SK-N-MC (cell line): ENCODE measurements around the gene GLTPD2.
A peak's percentile ranks its signal among the peaks of the same experiment; 100 is the strongest.

ENCODE experiments used
- DNase-seq: peaks from one replicate; pipeline ENCODE4 v3.0.0-alpha.2; 2011; ENCODE audit warnings: low read depth, low spot score
- H3K27ac ChIP-seq: fragments of 200-600 bp; sonication (generic); 2 replicates; pipeline ENCODE4 v1.5.1; 2016; ENCODE audit warnings: mixed run types
- H3K36me3 ChIP-seq: fragments of 200-600 bp; sonication (generic); 2 replicates; pipeline ENCODE4 v1.6.1; 2017; ENCODE audit warnings: antibody characterized with exemption, low read length, mixed read lengths; ENCODE audit not compliant: insufficient read depth
- H3K4me3 ChIP-seq: fragments of 200-600 bp; sonication (generic); 2 replicates; pipeline ENCODE4 v1.5.1; 2016
- H3K9ac ChIP-seq: fragments of 200-600 bp; sonication (generic); 2 replicates; pipeline ENCODE4 v1.8.0; 2017; ENCODE audit warnings: mixed run types, mixed read lengths; ENCODE audit not compliant: insufficient read length
- H3K9me3 ChIP-seq: fragments of 200-600 bp; sonication (generic); 2 replicates; pipeline ENCODE4 v1.6.1; 2017; ENCODE audit warnings: low read depth, mild to moderate bottlenecking, antibody characterized with exemption, low read length, moderate library complexity, mixed read lengths
- EZH2 ChIP-seq: fragments of 200-600 bp; sonication (generic); IDR thresholded peaks from one replicate; pipeline ENCODE4 v1.6.1; 2017; ENCODE audit warnings: antibody characterized with exemption
- FOXP2 ChIP-seq: optimal IDR thresholded peaks from 2 replicates; pipeline ENCODE3; 2011; ENCODE audit warnings: mild to moderate bottlenecking, moderate library complexity; ENCODE audit not compliant: insufficient read depth; ENCODE audit errors: extremely low read length, control extremely low read depth
- POLR2AphosphoS5 ChIP-seq: IDR thresholded peaks from 2 replicates; pipeline ENCODE4 v1.6.1; 2012; ENCODE audit warnings: mild to moderate bottlenecking, low read depth, low read length, borderline replicate concordance

Gene GLTPD2

DNA sequence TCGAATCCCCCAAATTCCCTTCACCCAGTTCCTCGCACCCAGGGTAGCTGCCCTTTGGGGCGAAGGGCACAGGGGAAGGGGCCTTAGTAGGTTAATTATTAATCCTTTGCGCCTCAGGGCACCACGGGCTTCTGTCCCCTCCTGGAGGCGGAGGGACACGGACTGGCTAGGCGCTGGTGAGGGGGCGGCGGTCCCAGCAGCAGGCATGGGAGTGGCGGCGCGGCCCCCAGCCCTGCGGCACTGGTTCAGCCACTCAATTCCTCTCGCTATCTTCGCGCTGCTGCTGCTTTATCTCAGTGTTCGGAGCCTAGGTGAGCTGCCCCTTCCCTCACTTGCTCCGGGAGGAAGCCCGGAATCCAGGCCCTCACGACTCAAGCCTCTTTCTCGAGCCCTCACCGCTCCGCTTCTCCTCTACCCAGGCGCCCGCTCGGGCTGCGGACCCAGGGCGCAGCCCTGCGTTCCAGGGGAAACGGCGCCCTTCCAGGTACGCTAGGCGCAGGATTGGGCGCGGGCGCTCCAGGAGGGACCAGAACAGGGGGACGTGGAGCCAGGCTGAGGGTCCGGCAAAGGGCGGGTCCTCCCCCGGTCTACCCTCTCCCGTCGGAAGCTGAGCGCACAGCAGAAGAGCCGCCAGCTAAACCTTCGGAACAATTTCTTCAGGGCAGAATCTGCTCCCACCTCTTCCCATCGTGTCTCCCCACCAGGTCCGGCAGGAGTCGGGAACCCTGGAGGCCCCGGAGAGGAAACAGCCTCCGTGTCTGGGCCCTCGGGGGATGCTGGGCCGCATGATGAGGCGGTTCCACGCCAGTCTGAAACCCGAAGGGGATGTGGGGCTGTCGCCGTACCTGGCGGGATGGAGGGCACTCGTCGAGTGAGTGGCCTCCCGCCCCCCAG lies at the start of gene GLTPD2:
TSS of gene GLTPD2 (plus strand) at position 158 of the 894 bp plus-strand sequence. CDS start at position 206, 48 bp downstream.
- H3K4me3 ChIP-seq = peak within 1 kb of the TSS; percentile 89
- H3K36me3 ChIP-seq = no peaks in the 10 kb centered on the region
- H3K9ac ChIP-seq = peak within 1 kb of the TSS; percentile 68
- no peak for TF ChIP-seq FOXP2
- no peak for TF ChIP-seq POLR2AphosphoS5
- TF ChIP-seq EZH2 = no peak
- no peak for DNase-seq
- H3K9me3 ChIP-seq = no peaks in the 10 kb centered on the region
- H3K27ac ChIP-seq = no peak within 1 kb of the TSS

DNA sequence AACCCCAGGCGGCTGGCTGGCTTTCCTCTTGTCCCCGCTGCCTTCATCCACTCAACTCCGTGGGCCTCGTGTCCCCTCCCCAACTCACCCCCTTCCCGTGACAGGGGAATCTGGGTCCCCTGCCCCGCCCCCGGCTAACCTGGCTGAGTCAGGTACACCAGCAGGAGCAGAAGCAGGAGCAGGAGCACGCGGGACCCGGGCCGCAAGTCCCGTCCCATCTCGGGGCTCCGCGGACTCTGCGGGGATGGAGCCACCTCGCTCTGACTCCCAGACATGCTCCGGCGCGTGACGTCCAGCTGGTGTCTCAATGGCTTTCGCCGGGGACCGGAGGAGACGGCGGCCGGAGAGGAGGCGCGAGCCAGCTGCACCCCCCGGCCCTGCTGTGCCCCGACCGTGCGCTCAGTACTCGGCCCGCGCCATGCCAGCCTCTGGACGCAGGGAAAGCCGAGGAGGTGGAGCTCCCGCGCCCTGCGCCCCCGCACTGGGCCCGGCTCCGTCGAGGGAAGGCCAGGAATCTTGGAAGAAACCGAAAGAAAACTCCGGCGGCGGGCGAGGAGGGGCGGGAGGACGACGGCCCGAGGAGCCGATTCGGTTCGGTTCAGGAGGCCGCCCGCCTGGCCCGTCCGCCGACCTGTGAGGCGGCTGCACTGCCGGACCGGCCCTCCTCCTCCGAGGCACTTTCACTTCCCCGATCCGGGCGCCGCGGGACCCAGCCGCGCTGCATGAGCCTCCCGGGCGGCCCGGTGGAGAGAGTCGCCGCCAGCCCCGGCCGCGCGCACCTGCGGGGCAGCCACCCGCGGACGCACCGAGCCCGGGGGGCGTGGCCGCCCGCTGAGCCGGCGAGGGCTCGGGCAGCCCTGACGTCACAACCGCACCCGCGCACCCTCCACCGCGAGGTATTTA lies 49.4 kb upstream of the GLTPD2 start, which contains the start of the genes CXCL16 and ZMYND15:
TSS of gene CXCL16 (minus strand) at position 807 of the 903 bp plus-strand sequence. CDS start at position 218, 589 bp downstream.
TSS of gene ZMYND15 (plus strand) at position 712 of the 903 bp plus-strand sequence. CDS start 716 bp downstream, outside the sequence.
- H3K9ac ChIP-seq = peak within 1 kb of the TSS; percentile 32
- H3K36me3 ChIP-seq = no peaks in the 10 kb centered on the region
- no peaks in the 10 kb centered on the region for H3K9me3 ChIP-seq
- no peak for DNase-seq
- TF ChIP-seq POLR2AphosphoS5 (no peak), EZH2 (no peak), FOXP2 (no peak)
- no peak within 1 kb of the TSS for H3K27ac ChIP-seq
- H3K4me3 ChIP-seq = peak within 1 kb of the TSS; percentile 76

GRCh38 chr17:4740025-4740351 lies 48.8 kb upstream of the GLTPD2 start:
- Histone ChIP-seq H3K36me3 (no peaks in the 10 kb centered on the region), H3K9ac (no peak overlapping the region), H3K9me3 (no peaks in the 10 kb centered on the region), H3K27ac (no peak overlapping the region), H3K4me3 (peak overlapping the region; percentile 76)
- no peak for TF ChIP-seq EZH2
- no peak for TF ChIP-seq POLR2AphosphoS5
- DNase-seq = no peak

DNA sequence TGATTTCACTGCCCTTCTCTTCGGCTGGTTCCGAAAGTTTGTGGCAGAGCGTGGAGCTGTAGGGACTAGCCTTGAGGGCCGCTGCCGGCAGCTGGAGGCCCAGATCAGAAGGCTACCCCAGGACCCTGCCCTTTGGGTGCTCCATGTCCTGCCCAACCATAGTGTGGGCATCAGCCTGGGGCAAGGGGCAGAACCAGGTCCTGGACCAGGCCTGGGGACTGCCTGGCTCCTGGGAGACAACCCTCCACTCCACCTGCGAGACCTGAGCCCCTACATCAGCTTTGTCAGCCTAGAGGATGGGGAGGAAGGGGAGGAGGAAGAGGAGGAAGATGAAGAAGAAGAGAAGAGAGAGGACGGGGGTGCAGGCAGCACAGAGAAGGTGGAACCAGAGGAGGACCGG lies 48.2 kb upstream of the GLTPD2 start:
- H3K36me3 ChIP-seq = no peaks in the 10 kb centered on the region
- TF ChIP-seq EZH2 = no peak
- no peak for TF ChIP-seq POLR2AphosphoS5
- no peak for TF ChIP-seq FOXP2
- DNase-seq = no peak

DNA sequence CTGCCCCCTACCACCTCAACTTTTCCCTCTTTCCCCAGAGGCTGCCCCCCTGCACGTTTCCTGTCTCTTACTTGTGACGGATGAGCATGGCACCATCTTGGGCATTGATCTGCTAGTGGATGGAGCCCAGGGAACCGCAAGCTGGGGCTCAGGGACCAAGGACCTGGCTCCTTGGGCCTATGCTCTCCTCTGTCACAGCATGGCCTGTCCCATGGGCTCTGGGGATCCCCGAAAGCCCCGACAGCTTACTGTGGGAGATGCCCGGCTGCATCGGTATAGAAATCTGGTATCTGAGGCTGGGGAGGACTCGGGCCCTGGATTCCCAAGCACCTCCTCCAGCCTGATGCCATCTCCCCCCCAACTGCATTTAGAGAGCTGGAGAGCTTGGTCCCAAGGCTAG lies 47.2 kb upstream of the GLTPD2 start:
- TF ChIP-seq FOXP2 (no peak), EZH2 (no peak), POLR2AphosphoS5 (no peak)
- no peak for DNase-seq
- H3K36me3 ChIP-seq = no peaks in the 10 kb centered on the region
- H3K4me3 ChIP-seq = no peak overlapping the region
- no peaks in the 10 kb centered on the region for H3K9me3 ChIP-seq
- no peak overlapping the region for H3K27ac ChIP-seq
- no peak overlapping the region for H3K9ac ChIP-seq

More for the DNA sequence above, 48.2 kb upstream of the GLTPD2 start:
- H3K4me3 ChIP-seq = no peak overlapping the region
- no peaks in the 10 kb centered on the region for H3K9me3 ChIP-seq
- H3K27ac ChIP-seq = no peak overlapping the region
- H3K9ac ChIP-seq = no peak overlapping the region

GRCh38 chr17:4742133-4742532 lies 46.6 kb upstream of the GLTPD2 start:
- no peak overlapping the region for H3K27ac ChIP-seq
- H3K9me3 ChIP-seq = no peaks in the 10 kb centered on the region
- DNase-seq = no peak
- H3K36me3 ChIP-seq = no peaks in the 10 kb centered on the region
- H3K4me3 ChIP-seq = no peak overlapping the region
- H3K9ac ChIP-seq = no peak overlapping the region
- no peak for TF ChIP-seq FOXP2
- TF ChIP-seq EZH2 = no peak
- TF ChIP-seq POLR2AphosphoS5 = no peak

GRCh38 chr17:4742629-4743028 lies 46.1 kb upstream of the GLTPD2 start:
- H3K4me3 ChIP-seq = no peak overlapping the region
- no peaks in the 10 kb centered on the region for H3K9me3 ChIP-seq
- TF ChIP-seq FOXP2 (no peak), EZH2 (no peak)
- no peak overlapping the region for H3K27ac ChIP-seq
- H3K36me3 ChIP-seq = no peaks in the 10 kb centered on the region
- no peak for DNase-seq
- no peak overlapping the region for H3K9ac ChIP-seq

- Histone ChIP-seq H3K27ac (no peak overlapping the region), H3K9me3 (no peaks in the 10 kb centered on the region), H3K36me3 (no peaks in the 10 kb centered on the region), H3K9ac (no peak overlapping the region), H3K4me3 (no peak overlapping the region)
- no peak for TF ChIP-seq FOXP2
- TF ChIP-seq EZH2 = no peak
- no peak for TF ChIP-seq POLR2AphosphoS5
- no peak for DNase-seq
Measured at GRCh38 chr17:4743216-4743615, 45.5 kb upstream of the GLTPD2 start.
